Measurements from ENCODE around the gene GPAM. TPM values are rescaled to one million over a fixed set of nuclear protein-coding genes. Genes with fewer than 3 reads are reported as not detected.

The GPAM gene
- total RNA-seq, 2 donors from 2014 or later, result 18.5 to 21.3 TPM

DNA sequence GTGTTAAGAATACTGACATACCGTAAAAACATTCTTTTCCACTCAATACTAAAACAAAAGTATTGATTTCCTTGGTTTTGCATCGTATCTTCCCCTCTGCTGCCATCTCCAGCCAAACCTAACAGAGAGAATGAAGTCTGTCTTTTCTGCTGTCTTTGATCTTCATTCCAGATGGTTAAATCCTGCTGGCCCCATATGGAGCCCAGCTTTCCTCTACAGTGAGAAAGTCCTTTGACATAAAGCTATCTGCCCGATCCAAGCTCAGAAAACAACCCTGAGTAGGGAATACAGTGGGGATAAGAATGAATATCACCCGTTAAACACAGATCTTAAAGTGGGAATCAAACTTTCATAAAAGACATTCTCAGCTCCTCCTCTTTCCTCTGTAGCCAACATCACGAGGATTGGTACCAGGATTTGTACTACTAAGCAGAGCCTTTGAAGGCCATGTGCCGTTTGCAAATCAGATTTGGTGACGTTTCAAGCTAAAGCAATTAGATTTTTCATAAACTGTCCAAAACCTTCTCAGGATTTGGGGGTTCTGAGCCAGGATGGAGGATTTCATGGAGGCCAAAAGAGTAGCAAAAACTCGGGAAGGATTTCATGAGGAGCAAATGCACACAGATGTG, 30.8 kb upstream of the GPAM start:
- DNase-seq, result no peak
- no peaks in the 10 kb centered on the region for H3K4me1 ChIP-seq (ENCODE audit: control insufficient read depth, insufficient read depth, low read length)
- H3K36me3 ChIP-seq (ENCODE audit: control insufficient read depth, insufficient read depth, low read length), result no peaks in the 10 kb centered on the region
- no peak overlapping the region for H3K9ac ChIP-seq (ENCODE audit: extremely low read depth, low read length, poor library complexity, severe bottlenecking)
- H3K4me3 ChIP-seq (ENCODE audit: low read length), result no peak overlapping the region
- no peaks in the 10 kb centered on the region for H3K27me3 ChIP-seq (ENCODE audit: control insufficient read depth, insufficient read depth, low read length, poor library complexity, severe bottlenecking)
- WGBS, 2 experiments (ENCODE audit: insufficient coverage in 1 of 2, insufficient read length in 1 of 2), result 89 to 91% methylated on average over 7 to 8 of the region's 8 CpGs
- no peaks in the 10 kb centered on the region for H3K36me3 Mint-ChIP-seq (ENCODE audit: low read depth)
- H3K9me3 Mint-ChIP-seq, result peaks cover under 1% of the 10 kb centered on the region
- H3K9me3 ChIP-seq (ENCODE audit: control insufficient read depth, low read length), result no peaks in the 10 kb centered on the region
- no peak overlapping the region for H3K4me3 Mint-ChIP-seq
- H3K4me1 Mint-ChIP-seq, result peaks cover 14% of the 10 kb centered on the region
- no peak overlapping the region for H3K27ac ChIP-seq (ENCODE audit: low read depth, low read length)
- H3K27me3 Mint-ChIP-seq (ENCODE audit: insufficient read depth), result no peaks in the 10 kb centered on the region
- TF ChIP-seq, protein P1, sequence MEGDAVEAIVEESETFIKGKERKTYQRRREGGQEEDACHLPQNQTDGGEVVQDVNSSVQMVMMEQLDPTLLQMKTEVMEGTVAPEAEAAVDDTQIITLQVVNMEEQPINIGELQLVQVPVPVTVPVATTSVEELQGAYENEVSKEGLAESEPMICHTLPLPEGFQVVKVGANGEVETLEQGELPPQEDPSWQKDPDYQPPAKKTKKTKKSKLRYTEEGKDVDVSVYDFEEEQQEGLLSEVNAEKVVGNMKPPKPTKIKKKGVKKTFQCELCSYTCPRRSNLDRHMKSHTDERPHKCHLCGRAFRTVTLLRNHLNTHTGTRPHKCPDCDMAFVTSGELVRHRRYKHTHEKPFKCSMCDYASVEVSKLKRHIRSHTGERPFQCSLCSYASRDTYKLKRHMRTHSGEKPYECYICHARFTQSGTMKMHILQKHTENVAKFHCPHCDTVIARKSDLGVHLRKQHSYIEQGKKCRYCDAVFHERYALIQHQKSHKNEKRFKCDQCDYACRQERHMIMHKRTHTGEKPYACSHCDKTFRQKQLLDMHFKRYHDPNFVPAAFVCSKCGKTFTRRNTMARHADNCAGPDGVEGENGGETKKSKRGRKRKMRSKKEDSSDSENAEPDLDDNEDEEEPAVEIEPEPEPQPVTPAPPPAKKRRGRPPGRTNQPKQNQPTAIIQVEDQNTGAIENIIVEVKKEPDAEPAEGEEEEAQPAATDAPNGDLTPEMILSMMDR (conservative IDR thresholded peaks at IDR 0.05), result no peak
- H3K27ac Mint-ChIP-seq, result no peak overlapping the region

DNA sequence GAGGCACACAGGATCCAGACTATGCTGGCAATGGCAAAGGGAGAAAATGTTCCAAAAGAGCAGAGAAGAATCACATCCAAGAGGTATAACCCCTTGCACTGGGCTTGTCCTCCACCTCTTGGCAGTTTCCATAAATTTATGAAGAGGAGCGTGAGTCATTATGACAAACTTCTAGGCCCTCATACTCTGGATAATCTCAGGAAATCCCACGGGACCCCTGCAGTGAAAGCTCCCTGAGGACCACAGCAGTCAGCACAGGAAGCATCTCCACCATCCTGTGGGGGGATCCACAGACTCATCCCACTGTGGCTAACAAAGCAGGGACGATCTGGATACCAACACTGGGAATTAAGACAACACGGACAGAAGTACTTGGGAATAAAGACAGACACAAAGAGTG, 30.3 kb upstream of the GPAM start:
- no peaks in the 10 kb centered on the region for H3K9me3 ChIP-seq (ENCODE audit: control insufficient read depth, low read length)
- Mint-ChIP-seq H3K9me3 (no peaks in the 10 kb centered on the region), H3K36me3 (ENCODE audit: low read depth) (no peaks in the 10 kb centered on the region), H3K27me3 (ENCODE audit: insufficient read depth) (no peaks in the 10 kb centered on the region), H3K4me1 (peaks cover 14% of the 10 kb centered on the region), H3K4me3 (no peak overlapping the region), H3K27ac (no peak overlapping the region)
- no peak overlapping the region for H3K9ac ChIP-seq (ENCODE audit: extremely low read depth, low read length, poor library complexity, severe bottlenecking)
- H3K27me3 ChIP-seq (ENCODE audit: control insufficient read depth, insufficient read depth, low read length, poor library complexity, severe bottlenecking), result no peaks in the 10 kb centered on the region
- no peaks in the 10 kb centered on the region for H3K36me3 ChIP-seq (ENCODE audit: control insufficient read depth, insufficient read depth, low read length)
- no peak for DNase-seq
- H3K27ac ChIP-seq (ENCODE audit: low read depth, low read length), result no peak overlapping the region
- H3K4me3 ChIP-seq (ENCODE audit: low read length), result no peak overlapping the region
- no peaks in the 10 kb centered on the region for H3K4me1 ChIP-seq (ENCODE audit: control insufficient read depth, insufficient read depth, low read length)
- 81 to 89% methylated on average over 3 to 4 of the region's 4 CpGs for WGBS, 2 experiments (ENCODE audit: insufficient coverage in 1 of 2, insufficient read length in 1 of 2)
- TF ChIP-seq, protein P1 (conservative IDR thresholded peaks at IDR 0.05), result no peak

DNA sequence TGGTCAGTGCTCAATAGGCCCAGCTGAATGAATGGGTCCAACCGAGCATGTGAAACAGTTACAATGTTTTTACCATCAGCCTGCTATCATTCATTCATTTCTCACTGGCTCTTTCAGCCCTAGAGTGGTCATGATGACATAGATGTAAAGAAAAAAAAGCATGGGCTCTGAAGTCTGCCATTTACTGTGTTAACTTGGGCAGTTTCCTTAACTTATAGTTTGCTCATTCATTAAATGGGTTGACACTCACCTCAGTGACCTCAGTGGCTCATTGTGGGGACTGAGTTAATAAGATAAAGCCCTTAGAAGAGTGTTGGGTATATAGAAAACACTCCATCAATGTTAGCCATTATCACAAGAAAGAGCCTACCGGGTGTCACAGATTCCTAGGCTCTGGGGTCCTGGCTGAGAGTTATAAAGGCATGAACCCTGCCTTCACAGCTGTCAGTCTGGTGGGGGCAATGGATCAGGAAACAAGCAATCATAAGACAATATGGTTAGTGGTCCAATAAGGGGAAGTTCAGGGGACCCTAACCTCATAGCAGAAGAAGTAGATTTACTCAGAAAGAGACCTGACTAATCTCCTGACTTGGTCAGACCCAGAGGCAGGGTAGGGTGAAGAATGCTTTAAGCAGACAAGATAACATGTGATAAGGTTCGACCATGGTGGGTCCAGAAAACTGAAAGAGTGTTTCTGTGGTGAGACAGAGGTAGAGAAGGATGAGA, 29.7 kb upstream of the GPAM start:
- 91% methylated on average over 3 of the region's 3 CpGs; no CpG with 5 or more reads in 1 of the 2 experiments for WGBS, 2 experiments (ENCODE audit: insufficient coverage in 1 of 2, insufficient read length in 1 of 2)
- peaks cover 14% of the 10 kb centered on the region for H3K4me1 Mint-ChIP-seq

More for the DNA sequence above, 29.7 kb upstream of the GPAM start:
- no peak overlapping the region for H3K9ac ChIP-seq (ENCODE audit: extremely low read depth, low read length, poor library complexity, severe bottlenecking)
- H3K4me1 ChIP-seq (ENCODE audit: control insufficient read depth, insufficient read depth, low read length), result no peaks in the 10 kb centered on the region
- no peak overlapping the region for H3K27ac ChIP-seq (ENCODE audit: low read depth, low read length)
- H3K36me3 ChIP-seq (ENCODE audit: control insufficient read depth, insufficient read depth, low read length), result no peaks in the 10 kb centered on the region
- TF ChIP-seq, protein P1 (conservative IDR thresholded peaks at IDR 0.05), result no peak
- DNase-seq, result no peak
- Mint-ChIP-seq H3K9me3 (no peaks in the 10 kb centered on the region), H3K4me3 (no peak overlapping the region), H3K36me3 (ENCODE audit: low read depth) (no peaks in the 10 kb centered on the region), H3K27me3 (ENCODE audit: insufficient read depth) (peaks cover 3% of the 10 kb centered on the region), H3K27ac (no peak overlapping the region)
- H3K9me3 ChIP-seq (ENCODE audit: control insufficient read depth, low read length), result no peaks in the 10 kb centered on the region
- H3K4me3 ChIP-seq (ENCODE audit: low read length), result no peak overlapping the region
- H3K27me3 ChIP-seq (ENCODE audit: control insufficient read depth, insufficient read depth, low read length, poor library complexity, severe bottlenecking), result no peaks in the 10 kb centered on the region

Data from endodermal cell (in vitro differentiated cells).